ENCODE data around the gene UBR4.
"Not testable (repeated sequence)": the region's sequence is repeated elsewhere in the genome, so short reads cannot be mapped to it uniquely, and the experiment has no call there.

Gene UBR4

GRCh38 chr1:19220080-19220846 lies 10.2 kb upstream of the UBR4 start:
- DNase-seq (ENCODE audit: low read depth), result no peak

- DNase-seq (ENCODE audit: low read depth), result no peak
These were observed 9.4 kb upstream of the UBR4 start for GRCh38 chr1:19219451-19219850.

- DNase-seq (ENCODE audit: low read depth), result not testable (repeated sequence)
These were observed 6.5 kb upstream of the UBR4 start for GRCh38 chr1:19216585-19216984.

GRCh38 chr1:19213580-19213979 lies 3.5 kb upstream of the UBR4 start:
- DNase-seq (ENCODE audit: low read depth), result no peak

GRCh38 chr1:19212167-19212566 lies 2.1 kb upstream of the UBR4 start:
- DNase-seq (ENCODE audit: low read depth), result no peak

GRCh38 chr1:19210772-19211549 lies 895 bp upstream of the UBR4 start:
- no peak for DNase-seq (ENCODE audit: low read depth)

GRCh38 chr1:19209439-19209989 lies 552 bp downstream of the UBR4 start:
- DNase-seq (ENCODE audit: low read depth), result no peak

- DNase-seq (ENCODE audit: low read depth), result no peak
These were observed 1.2 kb downstream of the UBR4 start for GRCh38 chr1:19208710-19209438.

GRCh38 chr1:19206947-19207346 lies 3.1 kb downstream of the UBR4 start:
- no peak for DNase-seq (ENCODE audit: low read depth)

GRCh38 chr1:19205845-19206244 lies 4.2 kb downstream of the UBR4 start:
- no peak for DNase-seq (ENCODE audit: low read depth)

- no peak for DNase-seq (ENCODE audit: low read depth)
These were observed 4.7 kb downstream of the UBR4 start for GRCh38 chr1:19205403-19205802.

- no peak for DNase-seq (ENCODE audit: low read depth)
These were observed 5.4 kb downstream of the UBR4 start for GRCh38 chr1:19204446-19205266.

GRCh38 chr1:19203440-19203839 lies 6.6 kb downstream of the UBR4 start:
- DNase-seq (ENCODE audit: low read depth), result no peak

GRCh38 chr1:19202396-19202795 lies 7.7 kb downstream of the UBR4 start:
- DNase-seq (ENCODE audit: low read depth), result no peak

- no peak for DNase-seq (ENCODE audit: low read depth)
These were observed 10.0 kb downstream of the UBR4 start for GRCh38 chr1:19199969-19200604.

- DNase-seq (ENCODE audit: low read depth), result no peak
These were observed 10.6 kb downstream of the UBR4 start for GRCh38 chr1:19199329-19199968.

- no peak for DNase-seq (ENCODE audit: low read depth)
These were observed 11.2 kb downstream of the UBR4 start for GRCh38 chr1:19198820-19199219.

- no peak for DNase-seq (ENCODE audit: low read depth)
These were observed 12.2 kb downstream of the UBR4 start for GRCh38 chr1:19197845-19198244.

- no peak for DNase-seq (ENCODE audit: low read depth)
These were observed 13.7 kb downstream of the UBR4 start for GRCh38 chr1:19196331-19196730.

- no peak for DNase-seq (ENCODE audit: low read depth)
These were observed 17.1 kb downstream of the UBR4 start for GRCh38 chr1:19193004-19193403.

- no peak for DNase-seq (ENCODE audit: low read depth)
These were observed 18.3 kb downstream of the UBR4 start for GRCh38 chr1:19191811-19192210.

All from stimulated activated CD8-positive, alpha-beta memory T cell treated with anti-CD3 and anti-CD28 coated beads, Interleukin-15, amount 100 ng/mL, for 1 hour (primary cell).